Endothelial cell of umbilical vein (primary cell): ENCODE results near the gene IKZF1. TPM values are rescaled to one million over a fixed set of nuclear protein-coding genes. Genes with fewer than 3 reads are reported as not detected.

Experiments
- BruUV-seq: library from RNA; stranded (reverse); fragments of 400-500 nt; replicated peaks from 2 replicates; lab custom pipeline; 2021; lab: Mats Ljungman, UMichigan
- CTCF ChIA-PET: fragments of 300-600, 350-600 bp; sonication (Branson Sonifier 250); formaldehyde crosslinking; loops from one replicate; lab custom pipeline; 2021; ENCODE audit warnings: antibody characterized with exemption, inconsistent platforms; lab: Charles Lee
- POLR2A ChIA-PET: fragments of 300-600, 350-600 bp; sonication (Branson Sonifier 250); formaldehyde crosslinking; loops from one replicate; lab custom pipeline; 2021; ENCODE audit warnings: antibody characterized with exemption, inconsistent platforms; lab: Charles Lee
- DNase-seq: peaks from one replicate; pipeline ENCODE4 v3.0.0-alpha.2; 2011; ENCODE audit warnings: low read depth, low spot score
- FAIRE-seq: peaks from 2 replicates; lab custom pipeline; 2011; peaks lifted over from hg19 to GRCh38; lab: Jason Lieb, UNC
- H2AFZ ChIP-seq: 2 replicates; pipeline ENCODE4 v1.6.0; 2012; ENCODE audit warnings: low read depth, low read length, control low read depth, inconsistent platforms
- H3K27ac ChIP-seq: 2 replicates; pipeline ENCODE4 v1.5.1; 2011; ENCODE audit warnings: low read depth, mild to moderate bottlenecking, control low read depth, low read length, moderate library complexity; ENCODE audit not compliant: insufficient read depth
- H3K27me3 ChIP-seq, 2 experiments: 2 replicates each; pipeline versions ENCODE4 v1.6.0 to v1.6.1; 2011; ENCODE audit warnings: low read length in 2 of 2, mixed read lengths in 1 of 2; ENCODE audit not compliant: control insufficient read depth in 2 of 2, insufficient read depth in 2 of 2
- H3K36me3 ChIP-seq, 2 experiments: 2 replicates in 1 of 2; 3 replicates in 1 of 2; pipeline ENCODE4 v1.5.1; 2011; ENCODE audit warnings: low read length in 2 of 2, mild to moderate bottlenecking in 1 of 2, moderate library complexity in 1 of 2; ENCODE audit not compliant: control insufficient read depth in 2 of 2, insufficient read depth in 2 of 2; ENCODE audit errors: extremely low read depth in 1 of 2
- H3K4me1 ChIP-seq: 3 replicates; pipeline ENCODE4 v1.5.1; 2011; ENCODE audit warnings: mild to moderate bottlenecking, low read length; ENCODE audit not compliant: control insufficient read depth, insufficient read depth; ENCODE audit errors: extremely low read depth
- H3K4me2 ChIP-seq: 2 replicates; pipeline ENCODE4 v1.6.1; 2011; ENCODE audit warnings: low read length, control low read depth, mixed read lengths; ENCODE audit not compliant: insufficient read depth
- H3K4me3 ChIP-seq, 3 experiments: fragments of 200-600 bp in 1 of 3; sonication (generic), shearing (Covaris generic) in 1 of 3; replicated peaks in 1 of 3; 2 replicates each; pipeline ENCODE4 v1.5.1; 2011 to 2016; ENCODE audit warnings: control low read depth in 3 of 3, low read length in 3 of 3, mild to moderate bottlenecking in 2 of 3, inconsistent platforms in 1 of 3, low read depth in 1 of 3, moderate library complexity in 1 of 3; ENCODE audit not compliant: insufficient read depth in 1 of 3
- H3K79me2 ChIP-seq: 2 replicates; pipeline ENCODE4 v1.6.0; 2012; ENCODE audit warnings: low read length, inconsistent platforms; ENCODE audit not compliant: control insufficient read depth, insufficient read depth
- H3K9ac ChIP-seq: replicated peaks from 2 replicates; pipeline ENCODE3; 2011; ENCODE audit warnings: low read length, control low read depth; ENCODE audit not compliant: insufficient read depth; ENCODE audit errors: extremely low read depth
- H3K9me1 ChIP-seq: replicated peaks from 3 replicates; pipeline ENCODE4 v1.6.0; 2011; ENCODE audit warnings: mild to moderate bottlenecking, low read length; ENCODE audit not compliant: control insufficient read depth, insufficient read depth; ENCODE audit errors: extremely low read depth
- H3K9me3 ChIP-seq: replicated peaks from 2 replicates; pipeline ENCODE4 v1.5.1; 2012; ENCODE audit warnings: low read length, inconsistent platforms; ENCODE audit not compliant: control insufficient read depth, insufficient read depth
- H4K20me1 ChIP-seq: replicated peaks from 2 replicates; pipeline ENCODE3; 2011; ENCODE audit warnings: mild to moderate bottlenecking, low read length; ENCODE audit not compliant: control insufficient read depth, insufficient read depth; ENCODE audit errors: extremely low read depth
- EZH2 ChIP-seq: IDR thresholded peaks from 2 replicates; pipeline ENCODE4 v1.6.1; 2012; ENCODE audit warnings: borderline replicate concordance, low read depth, mild to moderate bottlenecking, moderate library complexity, low read length, inconsistent platforms; ENCODE audit not compliant: severe bottlenecking
- FOS ChIP-seq: IDR thresholded peaks from 2 replicates; pipeline ENCODE4 v1.6.1; 2011; ENCODE audit warnings: mild to moderate bottlenecking, low read length, moderate library complexity, borderline replicate concordance; ENCODE audit not compliant: insufficient read depth
- GATA2 ChIP-seq: IDR thresholded peaks from 2 replicates; pipeline ENCODE4 v1.7.0; 2011; ENCODE audit warnings: low read depth, mild to moderate bottlenecking, moderate library complexity, mixed read lengths, low read length; ENCODE audit not compliant: insufficient read length, insufficient read depth
- JUN ChIP-seq: IDR thresholded peaks from 2 replicates; pipeline ENCODE4 v1.6.1; 2011; ENCODE audit warnings: borderline replicate concordance, low read depth; ENCODE audit not compliant: insufficient read length, insufficient read depth
- MYC ChIP-seq: IDR thresholded peaks from one replicate; pipeline ENCODE4 v1.6.1; 2011; ENCODE audit warnings: mild to moderate bottlenecking, low read depth, low read length
- POLR2A ChIP-seq: IDR thresholded peaks from 2 replicates; pipeline ENCODE4 v1.6.1; 2012; ENCODE audit warnings: low read depth, mild to moderate bottlenecking, control low read depth, low read length
- POLR2AphosphoS5 ChIP-seq: IDR thresholded peaks from 2 replicates; pipeline ENCODE4 v1.6.1; 2012; ENCODE audit warnings: low read depth, mild to moderate bottlenecking, control low read depth, low read length, moderate library complexity; ENCODE audit not compliant: insufficient read depth
- dilution Hi-C: fragments of 300-500 bp; cut with MboI; formaldehyde crosslinking; loops from one replicate; pipeline ENCODE4 v1.15.0; 2019; ENCODE audit warnings: low sequenced_read_pairs; ENCODE audit not compliant: extremely low pct_ligation_motif_present
- intact Hi-C: fragments of 100-400 bp; cut with micrococcal nuclease; formaldehyde crosslinking; loops from one replicate; pipeline ENCODE4 v1.10.0; 2022
- polyA plus RNA-seq, 4 experiments: library from polyadenylated mRNA; depleted of rRNA in 3 of 4; stranded (reverse) in 3 of 4; unstranded in 1 of 4; fragments of >200 nt; gene quantifications; 2 replicates each; pipeline versions ENCODE4 v1.2.1 to v1.2.3, GENCODE V29; 2011 to 2012; ENCODE audit warnings: missing spikeins in 1 of 4
- total RNA-seq: library from RNA; stranded (reverse); gene quantifications from 2 replicates; pipeline ENCODE4 v1.2.3, GENCODE V29; 2021
- TF ChIP-seq, protein P1 (sequence below), 2 donors: IDR thresholded peaks; 1 replicate in 1 of 2; 2 replicates in 1 of 2; pipeline ENCODE4 v1.5.1; 2011; ENCODE audit warnings: low read length in 2 of 2, mild to moderate bottlenecking in 2 of 2, moderate library complexity in 2 of 2, control low read depth in 1 of 2, inconsistent platforms in 1 of 2, low read depth in 1 of 2; ENCODE audit not compliant: insufficient read depth in 1 of 2; ENCODE audit errors: extremely low read depth in 1 of 2
- TF ChIP-seq, protein P2 (sequence below): IDR thresholded peaks from 2 replicates; pipeline ENCODE4 v1.6.1; 2011; ENCODE audit not compliant: insufficient read depth, insufficient read length

The IKZF1 gene
- total and polyA plus RNA-seq, 2 donors (not counting 3 experiments of a cell fraction or from before 2014, with no cell fraction given) = 0.01 to 0.20 TPM

DNA sequence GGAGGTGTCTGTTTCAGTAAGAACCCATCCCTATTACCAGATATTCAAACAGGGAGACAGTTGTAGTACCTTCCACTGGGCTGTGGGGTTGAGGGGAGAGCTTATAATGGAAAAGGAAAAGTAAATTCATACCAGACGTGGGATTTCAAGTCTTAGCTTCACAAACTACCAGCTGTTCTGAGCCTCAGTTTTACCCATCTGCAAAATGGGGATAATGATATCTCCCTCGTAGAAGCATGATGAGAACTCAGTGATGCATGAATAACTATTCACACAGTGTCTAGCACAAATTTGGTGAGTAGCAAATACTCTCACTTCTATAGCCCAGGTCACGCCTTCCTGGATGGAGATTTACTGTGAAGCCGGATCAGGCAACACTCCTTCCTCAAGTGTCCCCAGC, 29.1 kb upstream of the IKZF1 start:
- no peaks in the 10 kb centered on the region for H3K9me3 ChIP-seq
- DNase-seq = no peak
- H3K36me3 ChIP-seq = no peaks in the 10 kb centered on the region
- H3K4me2 ChIP-seq = no peak overlapping the region
- H3K27ac ChIP-seq = no peak overlapping the region
- no peak overlapping the region for H3K4me3 ChIP-seq
- FAIRE-seq = no peak
- no peaks in the 10 kb centered on the region for H4K20me1 ChIP-seq
- no peak overlapping the region for H3K9ac ChIP-seq
- intact Hi-C loops (no loop called here), dilution Hi-C loops (no loop called here)
- no peaks in the 10 kb centered on the region for H3K9me1 ChIP-seq
- H3K79me2 ChIP-seq = no peaks in the 10 kb centered on the region
- no peaks in the 10 kb centered on the region for H3K4me1 ChIP-seq
- POLR2A ChIA-PET = no interaction called here
- no TSS peak for BruUV-seq
- H2AFZ ChIP-seq = no peak overlapping the region
- CTCF ChIA-PET = no interaction called here
- TF ChIP-seq, protein P1, sequence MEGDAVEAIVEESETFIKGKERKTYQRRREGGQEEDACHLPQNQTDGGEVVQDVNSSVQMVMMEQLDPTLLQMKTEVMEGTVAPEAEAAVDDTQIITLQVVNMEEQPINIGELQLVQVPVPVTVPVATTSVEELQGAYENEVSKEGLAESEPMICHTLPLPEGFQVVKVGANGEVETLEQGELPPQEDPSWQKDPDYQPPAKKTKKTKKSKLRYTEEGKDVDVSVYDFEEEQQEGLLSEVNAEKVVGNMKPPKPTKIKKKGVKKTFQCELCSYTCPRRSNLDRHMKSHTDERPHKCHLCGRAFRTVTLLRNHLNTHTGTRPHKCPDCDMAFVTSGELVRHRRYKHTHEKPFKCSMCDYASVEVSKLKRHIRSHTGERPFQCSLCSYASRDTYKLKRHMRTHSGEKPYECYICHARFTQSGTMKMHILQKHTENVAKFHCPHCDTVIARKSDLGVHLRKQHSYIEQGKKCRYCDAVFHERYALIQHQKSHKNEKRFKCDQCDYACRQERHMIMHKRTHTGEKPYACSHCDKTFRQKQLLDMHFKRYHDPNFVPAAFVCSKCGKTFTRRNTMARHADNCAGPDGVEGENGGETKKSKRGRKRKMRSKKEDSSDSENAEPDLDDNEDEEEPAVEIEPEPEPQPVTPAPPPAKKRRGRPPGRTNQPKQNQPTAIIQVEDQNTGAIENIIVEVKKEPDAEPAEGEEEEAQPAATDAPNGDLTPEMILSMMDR (IDR thresholded peaks at IDR 0.05; ENCODE audit: extremely low read depth in 1 of 2, insufficient read depth in 1 of 2, low read depth in 1 of 2, low read length in 2 of 2) = no peak
- TF ChIP-seq POLR2A (no peak), GATA2 (no peak), JUN (no peak), FOS (no peak), EZH2 (no peak)
- no peaks in the 10 kb centered on the region for H3K27me3 ChIP-seq

DNA sequence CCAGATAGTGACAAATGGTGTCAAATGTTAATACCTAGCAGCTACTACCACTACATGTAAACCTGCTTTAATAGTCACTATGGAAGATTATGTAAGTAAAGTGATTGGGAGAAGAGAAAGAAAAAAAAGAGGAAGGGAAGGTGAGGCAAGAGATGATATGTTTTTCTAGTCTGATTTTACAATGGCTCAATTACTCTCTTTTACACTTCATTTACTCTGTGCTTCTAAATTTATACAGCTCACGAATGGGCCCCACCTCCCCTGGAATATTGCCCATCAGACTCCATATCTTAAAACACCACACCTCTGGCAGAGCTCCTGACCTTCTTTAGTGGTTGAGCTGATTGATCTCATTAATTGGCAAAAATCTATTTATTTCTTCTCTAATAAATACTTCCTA, 28.0 kb upstream of the IKZF1 start:
- Histone ChIP-seq H3K79me2 (no peaks in the 10 kb centered on the region), H3K27ac (no peak overlapping the region), H3K4me3 (no peak overlapping the region), H3K4me1 (no peaks in the 10 kb centered on the region), H2AFZ (no peak overlapping the region), H3K36me3 (no peaks in the 10 kb centered on the region), H3K27me3 (no peaks in the 10 kb centered on the region), H3K4me2 (no peak overlapping the region), H3K9me1 (no peaks in the 10 kb centered on the region), H4K20me1 (no peaks in the 10 kb centered on the region), H3K9me3 (no peaks in the 10 kb centered on the region), H3K9ac (no peak overlapping the region)
- intact Hi-C loops (no loop called here), dilution Hi-C loops (no loop called here)
- ChIA-PET CTCF (no interaction called here), POLR2A (no interaction called here)
- no peak for FAIRE-seq
- DNase-seq = no peak
- BruUV-seq = no TSS peak
- TF ChIP-seq, protein P2, sequence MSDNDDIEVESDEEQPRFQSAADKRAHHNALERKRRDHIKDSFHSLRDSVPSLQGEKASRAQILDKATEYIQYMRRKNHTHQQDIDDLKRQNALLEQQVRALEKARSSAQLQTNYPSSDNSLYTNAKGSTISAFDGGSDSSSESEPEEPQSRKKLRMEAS = no peak
- TF ChIP-seq, protein P1 (IDR thresholded peaks at IDR 0.05; ENCODE audit: extremely low read depth in 1 of 2, insufficient read depth in 1 of 2, low read depth in 1 of 2, low read length in 2 of 2) = no peak
- TF ChIP-seq GATA2 (no peak), JUN (no peak), EZH2 (no peak), MYC (no peak), POLR2A (no peak), FOS (no peak), POLR2AphosphoS5 (no peak)
